Smooth muscle cell (in vitro differentiated cells): ENCODE results near the gene PTGER2. TPM values are rescaled to one million over a fixed set of nuclear protein-coding genes. Genes with fewer than 3 reads are reported as not detected.

Experiments
- DNase-seq: peaks from one replicate; lab custom pipeline; 2025; ENCODE audit not compliant: unreplicated experiment; lab: John Stamatoyannopoulos, UW
- H2AFZ ChIP-seq: fragments of 200-600 bp; sonication (generic); 2 replicates; pipeline ENCODE4 v1.6.0; 2016; ENCODE audit warnings: antibody characterized with exemption, low read depth, mild to moderate bottlenecking
- H3F3A ChIP-seq: fragments of 200-600 bp; sonication (generic); 2 replicates; pipeline ENCODE4 v1.6.0; 2017; ENCODE audit warnings: antibody characterized with exemption, low read depth
- H3K27ac ChIP-seq: fragments of 200-600 bp; sonication (generic); 2 replicates; pipeline ENCODE4 v1.5.1; 2016; ENCODE audit warnings: low read depth, mild to moderate bottlenecking
- H3K27me3 ChIP-seq: fragments of 200-600 bp; sonication (generic); 2 replicates; pipeline ENCODE4 v1.6.1; 2016; ENCODE audit warnings: low read depth, mild to moderate bottlenecking
- H3K36me3 ChIP-seq: fragments of 200-600 bp; sonication (generic); 2 replicates; pipeline ENCODE4 v1.5.1; 2016; ENCODE audit warnings: low read depth
- H3K4me1 ChIP-seq: fragments of 200-600 bp; sonication (generic); 2 replicates; pipeline ENCODE4 v1.5.1; 2016; ENCODE audit warnings: low read depth
- H3K4me2 ChIP-seq: fragments of 200-600 bp; sonication (generic); 2 replicates; pipeline ENCODE4 v1.6.0; 2016; ENCODE audit warnings: mild to moderate bottlenecking
- H3K4me3 ChIP-seq: fragments of 200-600 bp; sonication (generic); 2 replicates; pipeline ENCODE4 v1.5.1; 2016; ENCODE audit warnings: mild to moderate bottlenecking
- H3K79me2 ChIP-seq: fragments of 200-600 bp; sonication (generic); 2 replicates; pipeline ENCODE4 v1.6.0; 2016; ENCODE audit warnings: low read depth, mild to moderate bottlenecking
- H3K9ac ChIP-seq: fragments of 200-600 bp; sonication (generic); 2 replicates; pipeline ENCODE4 v1.6.0; 2016; ENCODE audit warnings: low read depth
- H3K9me3 ChIP-seq: fragments of 200-600 bp; sonication (generic); replicated peaks from 2 replicates; pipeline ENCODE4 v1.5.1; 2016; ENCODE audit warnings: low read depth
- H4K20me1 ChIP-seq: fragments of 200-600 bp; sonication (generic); 2 replicates; pipeline ENCODE4 v1.6.0; 2016; ENCODE audit warnings: low read depth
- CTCF ChIP-seq: fragments of 200-600 bp; sonication (generic); IDR thresholded peaks from 2 replicates; pipeline ENCODE4 v1.5.1; 2017; ENCODE audit warnings: borderline replicate concordance, mild to moderate bottlenecking, antibody characterized with exemption; ENCODE audit not compliant: insufficient read depth, poor library complexity, severe bottlenecking
- WGBS: methylation state at CpG from one replicate; pipeline ENCODE4 v1.1.7; 2016; ENCODE audit warnings: low lambda C conversion rate; 5-methylcytosine and 5-hydroxymethylcytosine counted together
- polyA plus RNA-seq: library from polyadenylated mRNA; unstranded; fragments of >200 nt; fragmentation: Nextera tagmentation; extraction: Ambion mirVana; gene quantifications from 2 replicates; pipeline ENCODE4 v1.2.1, GENCODE V29; 2016
- total RNA-seq: library from RNA; depleted of rRNA; stranded (reverse); fragments of >200 nt; gene quantifications from 2 replicates; pipeline ENCODE4 v1.2.3, GENCODE V29; 2014

Gene PTGER2
- total and polyA plus RNA-seq, 2 experiments from 2014 or later = 24.6 to 36.4 TPM

- H3K4me1 ChIP-seq = no peaks in the 10 kb centered on the region
- no peak overlapping the region for H3K9ac ChIP-seq
- H2AFZ ChIP-seq = peak overlapping the region; percentile 23
- H3K9me3 ChIP-seq = no peaks in the 10 kb centered on the region
- no peaks in the 10 kb centered on the region for H3K79me2 ChIP-seq
- no peaks in the 10 kb centered on the region for H4K20me1 ChIP-seq
- no peaks in the 10 kb centered on the region for H3K36me3 ChIP-seq
- H3K4me2 ChIP-seq = no peak overlapping the region
- H3K27me3 ChIP-seq = no peaks in the 10 kb centered on the region
- DNase-seq = no peak
- 70% methylated on average over 4 of the region's 4 CpGs for WGBS
- H3K27ac ChIP-seq = no peak overlapping the region
- H3F3A ChIP-seq = no peaks in the 10 kb centered on the region
- no peak for TF ChIP-seq CTCF
- no peak overlapping the region for H3K4me3 ChIP-seq
These were observed 46.7 kb downstream of the PTGER2 start for GRCh38 chr14:52360831-52361230.

- Histone ChIP-seq H3K79me2 (no peaks in the 10 kb centered on the region), H3F3A (no peaks in the 10 kb centered on the region), H4K20me1 (no peaks in the 10 kb centered on the region), H3K9me3 (no peaks in the 10 kb centered on the region), H3K27ac (no peak overlapping the region), H3K9ac (no peak overlapping the region), H3K4me1 (no peaks in the 10 kb centered on the region), H3K4me2 (no peak overlapping the region), H3K27me3 (no peaks in the 10 kb centered on the region), H3K36me3 (no peaks in the 10 kb centered on the region), H3K4me3 (no peak overlapping the region), H2AFZ (no peak overlapping the region)
- TF ChIP-seq CTCF = no peak
- DNase-seq = no peak
- 78% methylated on average over 2 of the region's 2 CpGs for WGBS
These were observed 49.1 kb downstream of the PTGER2 start for GRCh38 chr14:52363041-52363704.

GRCh38 chr14:52363961-52364360 is 49.8 kb downstream of the PTGER2 start:
- H3K9ac ChIP-seq = no peak overlapping the region
- no peaks in the 10 kb centered on the region for H3K36me3 ChIP-seq
- H3K4me3 ChIP-seq = no peak overlapping the region
- H4K20me1 ChIP-seq = no peaks in the 10 kb centered on the region
- H3K9me3 ChIP-seq = no peaks in the 10 kb centered on the region
- DNase-seq = no peak
- no peak overlapping the region for H2AFZ ChIP-seq
- TF ChIP-seq CTCF = no peak
- H3K27ac ChIP-seq = peak overlapping the region; percentile 59
- no peaks in the 10 kb centered on the region for H3F3A ChIP-seq
- peak overlapping the region; percentile 10 for H3K4me2 ChIP-seq
- no peaks in the 10 kb centered on the region for H3K27me3 ChIP-seq
- WGBS = 26% methylated on average over 1 of the region's 1 CpG
- H3K79me2 ChIP-seq = no peaks in the 10 kb centered on the region
- H3K4me1 ChIP-seq = no peaks in the 10 kb centered on the region

GRCh38 chr14:52365071-52365470 is 51.0 kb downstream of the PTGER2 start:
- no peaks in the 10 kb centered on the region for H4K20me1 ChIP-seq
- WGBS = 86% methylated on average over 1 of the region's 1 CpG
- no peaks in the 10 kb centered on the region for H3K4me1 ChIP-seq
- H3K9ac ChIP-seq = no peak overlapping the region
- H3K79me2 ChIP-seq = no peaks in the 10 kb centered on the region
- no peaks in the 10 kb centered on the region for H3K9me3 ChIP-seq
- H3K36me3 ChIP-seq = no peaks in the 10 kb centered on the region
- no peak overlapping the region for H3K4me2 ChIP-seq
- no peak for DNase-seq
- H3F3A ChIP-seq = no peaks in the 10 kb centered on the region
- H3K27me3 ChIP-seq = no peaks in the 10 kb centered on the region
- H3K4me3 ChIP-seq = no peak overlapping the region
- no peak for TF ChIP-seq CTCF
- no peak overlapping the region for H3K27ac ChIP-seq
- H2AFZ ChIP-seq = no peak overlapping the region
